GM19452 (cell line): ENCODE measurements around the gene TLCD3A.
"Not testable (repeated sequence)": the region's sequence is repeated elsewhere in the genome, so short reads cannot be mapped to it uniquely, and the experiment has no call there.

Source experiments
- ATAC-seq: cut with Tn5 transposase; IDR thresholded peaks from one replicate; pipeline ENCODE4 v1.9.1; 2021; ENCODE audit not compliant: unreplicated experiment

The TLCD3A gene

DNA sequence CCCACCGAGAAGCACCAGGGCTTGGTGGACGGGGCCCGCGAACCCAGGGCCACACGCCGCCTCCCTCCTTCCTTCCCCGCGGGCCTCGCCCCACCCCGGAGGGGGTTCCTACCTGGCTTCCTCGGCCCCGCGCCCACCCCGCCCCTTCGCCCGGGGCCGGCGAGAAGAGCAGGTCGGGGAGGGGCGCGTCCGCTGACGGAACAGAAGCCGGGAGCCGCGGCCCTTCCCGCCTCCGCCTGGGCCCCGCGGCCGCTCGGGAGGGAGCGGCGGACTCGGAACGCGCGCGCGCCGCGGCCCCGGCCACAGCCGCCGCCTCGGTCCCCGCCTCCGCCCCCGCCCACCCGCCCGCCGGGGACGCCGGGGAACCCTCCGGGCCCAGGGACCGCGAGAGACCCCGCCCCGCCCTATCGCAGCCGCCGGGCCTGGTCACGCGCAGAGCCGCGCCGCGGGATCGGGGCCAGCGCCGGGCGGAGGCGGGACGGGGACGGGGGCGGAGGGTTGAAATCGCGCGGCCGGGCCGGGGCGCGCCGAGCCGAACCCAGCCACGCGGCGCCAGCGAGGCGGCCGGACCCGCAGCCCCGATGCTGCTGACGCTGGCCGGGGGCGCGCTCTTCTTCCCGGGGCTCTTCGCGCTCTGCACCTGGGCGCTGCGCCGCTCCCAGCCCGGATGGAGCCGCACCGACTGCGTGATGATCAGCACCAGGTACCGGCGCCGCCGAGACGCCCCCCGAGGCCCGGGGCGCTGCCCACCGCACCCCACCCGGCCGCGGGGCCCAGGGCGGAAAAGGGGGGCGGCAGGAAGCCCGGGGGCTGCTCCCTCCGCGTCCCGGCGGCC is at the start of gene TLCD3A:
TSS of gene TLCD3A (plus strand) at position 530 of the 835 bp plus-strand sequence. CDS start at position 582, 52 bp downstream.
- no peak for ATAC-seq

DNA sequence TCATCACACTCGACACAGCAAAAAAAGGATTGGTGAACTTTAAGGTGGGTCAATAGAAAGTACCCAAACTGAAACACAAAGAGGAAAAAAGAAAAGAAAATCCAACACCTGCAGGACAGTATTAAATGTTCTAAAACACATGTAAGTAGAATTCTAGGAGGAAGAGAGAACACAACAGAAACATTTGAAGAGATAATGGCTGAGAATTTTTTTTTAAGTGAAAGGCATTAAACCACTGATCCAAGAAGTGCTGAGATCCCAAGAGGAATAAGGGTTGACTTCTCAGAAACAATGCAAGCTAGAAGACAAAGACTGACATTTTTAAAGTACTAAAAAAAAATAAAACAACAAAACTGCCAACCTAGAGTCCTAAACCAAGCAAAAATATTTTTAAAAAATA is 49.4 kb upstream of the TLCD3A start:
- ATAC-seq, result no peak

DNA sequence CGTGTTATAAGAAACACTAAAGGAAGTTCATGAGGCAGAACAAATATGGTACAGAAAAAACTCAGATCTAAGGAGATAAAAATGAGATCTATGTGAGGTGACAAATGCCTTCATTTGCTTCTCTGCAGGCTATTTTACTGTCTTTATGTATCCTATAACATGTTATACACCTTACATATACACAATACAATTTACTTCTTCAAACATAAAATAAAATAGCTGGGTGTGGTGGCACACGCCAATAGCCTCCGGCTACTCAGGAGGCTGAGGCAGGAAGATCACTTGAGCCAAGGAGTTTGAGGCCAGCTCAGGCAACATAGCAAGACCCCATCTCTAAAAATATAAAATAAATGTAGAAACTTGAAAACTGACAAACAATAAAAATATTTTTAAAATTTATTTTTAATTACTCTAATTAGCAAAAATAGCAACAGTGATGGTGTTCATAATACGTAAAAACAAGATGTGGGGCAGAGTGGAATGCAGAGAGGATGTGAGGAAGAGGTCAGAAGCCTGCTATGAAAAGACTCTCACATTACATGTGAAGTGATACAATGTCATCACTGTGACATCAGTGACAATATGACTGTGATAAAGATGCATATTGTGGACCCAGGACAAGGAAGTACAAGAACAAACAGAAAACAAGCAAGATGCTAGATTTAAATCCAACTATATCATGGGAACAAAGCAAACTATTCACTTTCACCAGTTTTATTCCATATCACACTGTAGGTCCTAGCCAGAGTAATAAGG is 48.7 kb upstream of the TLCD3A start:
- ATAC-seq, result no peak

DNA sequence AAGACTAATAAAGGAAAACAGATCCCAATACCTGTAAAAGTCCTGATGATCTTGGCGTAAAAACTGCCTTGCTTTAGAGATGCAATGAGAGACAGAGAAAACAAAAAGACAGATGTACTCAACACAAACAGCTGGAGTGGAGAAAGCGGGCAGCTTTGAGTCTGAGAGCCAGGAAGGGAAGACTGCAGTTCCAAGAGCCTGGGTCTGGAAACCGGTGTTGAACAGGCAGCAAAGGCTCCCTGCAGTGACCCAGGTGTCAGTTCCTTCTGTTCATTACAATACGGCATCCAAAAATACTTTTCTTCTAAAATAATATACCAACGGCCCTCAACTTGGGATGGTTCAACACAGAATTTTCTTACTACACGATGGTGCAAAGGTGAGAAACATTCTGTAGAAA is 47.4 kb upstream of the TLCD3A start:
- no peak for ATAC-seq

DNA sequence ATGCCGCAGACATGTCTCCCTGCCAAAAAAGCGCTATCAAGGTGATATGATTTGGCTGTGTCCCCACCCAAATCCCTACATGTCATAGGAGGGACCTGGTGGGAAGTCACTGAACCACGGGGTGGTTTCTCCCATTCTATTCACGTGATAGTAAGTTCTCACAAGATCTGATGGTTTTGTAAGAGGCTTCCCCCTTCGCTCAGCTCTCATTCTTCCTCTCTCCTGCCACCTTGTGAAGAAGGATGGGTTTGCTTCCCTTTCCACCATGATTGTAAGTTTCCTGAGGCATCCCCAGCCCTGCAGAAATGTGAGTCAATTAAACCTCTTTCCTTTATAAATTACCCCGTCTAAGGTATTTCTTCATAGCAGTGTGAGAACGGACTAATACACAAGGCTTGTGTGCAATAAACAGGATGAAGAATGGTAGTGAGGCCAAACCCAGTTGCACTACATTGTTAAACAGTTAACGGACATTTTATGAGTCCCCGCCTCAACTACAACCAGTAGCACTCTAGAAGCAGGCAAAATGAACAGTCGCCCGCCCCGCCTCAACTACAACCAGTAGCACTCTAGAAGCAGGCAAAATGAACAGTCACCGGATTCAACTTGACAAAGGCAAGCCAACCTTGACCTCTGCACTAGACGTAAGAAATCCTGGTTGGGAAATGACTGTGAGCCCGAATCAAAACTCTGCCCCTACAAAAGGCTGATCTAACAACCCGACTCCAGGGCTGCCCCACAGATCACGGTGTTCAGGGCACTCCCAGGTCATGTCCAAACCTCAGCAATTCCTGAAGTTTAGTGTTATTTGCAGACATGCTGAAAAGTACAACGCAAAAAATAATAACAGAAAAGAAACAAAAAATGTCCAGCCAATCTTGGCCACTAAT is 44.1 kb upstream of the TLCD3A start:
- ATAC-seq, result no peak

DNA sequence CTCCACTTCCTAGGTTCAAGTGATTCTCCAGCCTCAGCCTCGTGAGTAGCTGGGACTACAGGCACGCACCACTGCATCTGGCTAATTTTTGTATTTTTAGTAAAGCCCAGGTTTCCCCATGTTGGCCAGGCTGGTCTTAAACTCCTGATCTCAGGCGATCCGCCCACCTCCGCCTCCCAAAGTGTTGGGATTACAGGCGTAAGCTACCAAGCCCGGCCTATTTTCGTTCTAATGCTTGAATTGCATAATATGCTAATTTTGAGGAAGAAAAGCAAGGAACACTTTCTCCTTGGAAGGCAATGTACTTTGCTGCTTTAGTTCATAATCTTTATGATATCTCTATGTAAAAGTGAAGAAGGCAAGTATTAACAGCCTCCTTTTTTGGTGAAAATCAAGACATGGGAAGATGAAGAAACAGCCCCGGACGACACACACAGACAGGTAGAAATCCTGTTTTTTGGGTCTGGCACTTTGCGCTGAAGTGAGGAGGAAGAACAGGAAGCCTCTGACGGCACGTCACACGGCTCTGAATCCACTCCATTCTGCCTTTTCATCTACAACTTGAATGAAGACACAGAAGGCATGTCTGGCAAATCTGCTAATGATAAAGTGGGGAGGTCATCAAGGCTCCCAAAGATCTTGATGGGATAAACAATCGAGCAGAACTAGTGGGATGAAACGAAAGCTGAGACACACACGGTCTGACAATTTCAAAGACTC is 42.7 kb upstream of the TLCD3A start:
- no peak for ATAC-seq

DNA sequence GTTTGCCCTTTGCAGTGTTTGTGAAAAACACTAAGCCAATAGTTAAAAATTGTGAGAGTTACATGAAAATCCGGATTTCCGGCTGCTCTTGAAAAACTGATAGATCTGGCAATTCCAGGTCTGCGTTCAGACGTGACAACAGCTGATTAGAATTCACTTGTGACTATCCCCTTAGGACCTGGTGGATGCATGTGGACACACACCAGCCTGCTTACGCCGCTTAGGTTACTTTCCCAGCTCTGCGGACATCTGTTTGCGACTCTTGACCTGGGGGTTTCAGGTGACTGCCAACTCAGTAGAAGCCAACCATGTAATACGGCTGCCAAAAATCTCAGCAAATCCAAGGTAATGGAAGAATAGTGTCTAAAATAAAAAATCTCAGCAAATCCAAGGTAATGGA is 42.0 kb upstream of the TLCD3A start:
- no peak for ATAC-seq

DNA sequence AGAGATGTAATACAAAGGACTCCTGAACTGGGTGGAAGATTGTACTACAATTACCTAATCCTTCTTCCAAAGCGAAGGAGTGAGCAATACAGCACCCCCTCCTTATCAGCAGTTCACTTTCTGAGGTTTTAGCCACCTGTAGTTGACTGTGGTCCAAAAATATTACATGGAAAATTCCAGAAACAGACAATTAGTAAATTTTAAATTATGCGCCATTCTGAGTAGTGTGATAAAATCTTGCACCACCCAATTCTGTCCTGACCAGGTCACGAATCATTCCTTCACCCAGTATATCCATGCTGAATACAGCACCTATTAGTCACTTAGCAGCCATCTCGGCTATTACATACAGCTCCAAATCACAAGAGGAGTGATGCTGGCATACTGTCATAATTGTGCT is 41.0 kb upstream of the TLCD3A start:
- no peak for ATAC-seq

DNA sequence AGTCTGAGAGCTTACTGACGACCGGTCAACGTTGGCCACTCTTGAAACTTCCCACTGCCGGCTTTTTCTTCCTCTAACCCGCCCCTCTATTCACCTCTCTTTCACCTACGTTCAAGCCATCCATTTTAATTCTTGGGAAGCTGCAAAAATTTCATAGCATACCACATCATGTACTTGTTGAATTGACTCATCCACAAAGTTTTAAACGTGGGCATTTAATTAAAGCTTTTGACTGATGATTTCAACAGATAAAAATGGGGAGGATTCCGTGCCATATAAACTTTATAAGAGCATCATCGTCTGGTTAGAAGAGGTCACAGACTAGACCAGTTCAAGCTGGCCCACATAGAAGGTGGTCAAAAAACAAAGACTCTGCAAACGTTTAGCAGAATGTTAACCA is 40.3 kb upstream of the TLCD3A start:
- no peak for ATAC-seq

DNA sequence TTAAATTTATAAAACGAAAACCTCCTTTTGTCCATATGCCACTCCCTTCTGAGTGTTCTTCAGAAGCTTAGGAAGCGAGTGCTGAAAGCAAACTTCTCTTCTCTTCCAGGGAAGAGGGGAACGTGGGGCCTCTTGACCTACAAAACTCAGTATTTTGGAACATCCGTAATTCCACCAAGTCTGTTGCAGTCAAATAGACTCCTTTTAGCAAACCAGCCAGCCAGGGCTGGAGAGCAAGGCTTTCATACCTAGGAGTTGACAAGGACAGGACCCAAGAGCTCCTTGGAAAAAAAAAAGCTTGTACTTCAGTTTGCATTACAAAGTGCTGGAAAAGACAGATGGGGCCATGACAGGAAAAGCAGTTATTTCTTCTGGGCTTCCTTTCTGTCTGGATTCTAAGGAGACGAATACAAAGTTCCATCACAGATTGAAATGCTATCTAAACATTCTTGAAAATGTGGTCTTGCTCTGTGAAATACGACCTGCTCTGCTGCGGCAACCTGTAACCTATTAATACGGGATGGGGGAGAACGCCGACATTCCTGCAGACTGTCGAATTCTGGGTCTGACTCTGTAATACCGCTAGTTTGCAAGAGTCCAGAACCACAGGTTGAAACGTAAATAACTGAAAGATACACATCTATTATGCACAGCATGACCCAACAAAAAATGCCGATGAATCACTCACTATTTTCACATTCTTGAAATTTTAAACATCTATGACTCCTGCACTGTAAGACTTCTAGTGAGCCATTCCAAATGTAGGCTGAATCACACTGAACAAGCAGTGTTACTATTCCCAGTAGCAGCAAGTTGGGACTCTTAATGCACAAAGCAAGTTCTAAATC is 38.4 kb upstream of the TLCD3A start:
- ATAC-seq, result no peak

DNA sequence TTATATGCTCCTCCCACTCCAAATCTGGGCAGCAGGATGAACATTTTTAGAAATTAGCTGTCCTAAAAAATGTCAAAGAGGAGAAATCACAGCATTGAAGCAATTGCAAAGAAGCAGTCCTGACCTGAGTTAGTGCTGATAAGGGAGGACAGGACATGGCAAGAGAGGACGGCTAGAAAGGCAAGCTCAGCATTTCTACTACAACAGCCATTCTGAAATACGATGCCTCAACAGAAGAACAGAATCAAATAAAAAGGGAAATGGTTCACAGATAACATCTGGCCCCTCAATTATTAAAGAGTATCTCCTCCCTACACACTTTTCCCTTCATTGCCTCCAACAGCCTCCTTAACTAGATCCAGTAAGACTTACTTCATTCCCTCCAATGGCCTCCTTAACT is 36.0 kb upstream of the TLCD3A start:
- ATAC-seq, result no peak

DNA sequence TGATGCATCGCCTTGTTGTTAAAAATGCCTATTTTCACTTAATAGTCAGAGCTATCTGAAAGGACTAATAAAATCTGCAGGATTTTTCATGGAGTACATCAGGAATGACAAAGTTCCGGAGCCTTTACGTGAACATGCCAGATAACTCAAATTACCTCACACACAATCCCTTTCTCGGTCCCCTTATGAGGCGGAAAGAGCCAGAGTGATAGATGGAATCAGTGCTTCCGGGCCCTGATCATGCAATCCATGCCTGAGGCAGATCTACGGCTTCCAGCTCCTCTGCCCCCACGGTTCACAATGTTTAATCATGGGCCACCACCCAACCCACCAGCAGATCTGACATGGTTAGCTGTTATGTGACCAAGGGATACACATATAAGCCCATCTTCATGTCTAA is 34.7 kb upstream of the TLCD3A start:
- ATAC-seq, result no peak

DNA sequence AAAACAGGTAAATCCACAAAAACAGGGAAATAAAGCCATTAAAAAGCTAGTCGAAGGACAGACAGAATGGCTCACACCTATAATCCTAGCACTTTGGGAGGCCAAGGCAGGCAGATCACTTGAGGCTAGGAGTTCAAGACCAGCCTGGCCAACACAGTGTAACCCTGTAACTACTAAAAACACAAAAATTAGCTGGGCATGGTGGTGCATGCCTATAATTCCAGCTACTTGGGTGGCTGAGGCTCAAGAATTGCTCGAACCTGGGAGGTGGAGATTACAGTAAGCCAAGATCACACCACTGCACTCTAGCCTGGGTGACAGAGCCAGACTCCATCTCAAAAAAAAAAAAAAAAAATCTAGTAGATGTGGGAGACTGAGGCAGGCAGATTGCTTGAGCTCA is 34.3 kb upstream of the TLCD3A start:
- not testable (repeated sequence) for ATAC-seq

DNA sequence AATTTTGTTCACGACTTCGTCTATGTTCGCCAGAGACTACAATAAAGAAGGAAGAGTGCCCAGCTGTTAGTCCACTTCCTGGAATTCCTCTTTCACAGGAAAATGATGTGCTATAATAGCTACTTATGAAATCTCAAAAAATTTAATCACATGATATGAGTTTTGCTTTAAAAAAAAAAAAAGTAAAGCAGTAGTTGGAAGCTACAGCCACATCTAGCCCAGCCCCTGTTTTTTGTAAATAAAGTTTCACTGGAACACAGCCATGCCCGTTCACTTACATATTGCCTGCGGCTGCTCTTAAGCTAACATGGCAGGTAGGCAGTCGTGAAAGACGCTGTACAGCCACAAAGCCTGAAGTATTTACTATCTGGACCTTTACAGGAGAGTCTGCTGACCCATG is 33.1 kb upstream of the TLCD3A start:
- ATAC-seq, result no peak

DNA sequence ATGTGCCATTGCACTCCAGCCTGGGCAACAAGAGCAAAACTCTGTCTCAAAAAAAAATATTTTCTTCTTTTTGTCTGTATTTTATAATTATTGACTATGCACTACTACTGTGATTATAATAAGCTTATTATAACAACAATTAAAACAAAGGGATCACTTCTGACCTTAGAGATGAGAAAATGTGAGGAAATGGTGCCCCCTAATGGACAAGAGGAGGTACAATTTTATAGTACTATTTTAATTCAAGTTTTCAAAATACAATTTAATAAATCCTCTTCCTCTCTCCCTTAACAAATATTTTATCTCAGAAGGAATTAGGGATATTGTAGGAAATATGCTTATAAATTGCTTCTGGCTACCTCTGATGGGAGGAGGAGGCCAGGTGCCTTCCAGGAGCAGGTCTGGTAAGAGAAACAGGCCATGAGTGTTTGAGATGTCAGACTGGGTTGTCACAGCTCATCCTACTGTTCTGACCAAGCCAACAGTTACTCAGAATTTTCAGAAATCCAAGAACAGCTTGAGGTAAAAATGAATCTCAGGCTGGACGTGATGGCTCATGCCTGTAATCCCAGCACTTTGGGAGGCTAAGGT is 31.8 kb upstream of the TLCD3A start:
- no peak for ATAC-seq

DNA sequence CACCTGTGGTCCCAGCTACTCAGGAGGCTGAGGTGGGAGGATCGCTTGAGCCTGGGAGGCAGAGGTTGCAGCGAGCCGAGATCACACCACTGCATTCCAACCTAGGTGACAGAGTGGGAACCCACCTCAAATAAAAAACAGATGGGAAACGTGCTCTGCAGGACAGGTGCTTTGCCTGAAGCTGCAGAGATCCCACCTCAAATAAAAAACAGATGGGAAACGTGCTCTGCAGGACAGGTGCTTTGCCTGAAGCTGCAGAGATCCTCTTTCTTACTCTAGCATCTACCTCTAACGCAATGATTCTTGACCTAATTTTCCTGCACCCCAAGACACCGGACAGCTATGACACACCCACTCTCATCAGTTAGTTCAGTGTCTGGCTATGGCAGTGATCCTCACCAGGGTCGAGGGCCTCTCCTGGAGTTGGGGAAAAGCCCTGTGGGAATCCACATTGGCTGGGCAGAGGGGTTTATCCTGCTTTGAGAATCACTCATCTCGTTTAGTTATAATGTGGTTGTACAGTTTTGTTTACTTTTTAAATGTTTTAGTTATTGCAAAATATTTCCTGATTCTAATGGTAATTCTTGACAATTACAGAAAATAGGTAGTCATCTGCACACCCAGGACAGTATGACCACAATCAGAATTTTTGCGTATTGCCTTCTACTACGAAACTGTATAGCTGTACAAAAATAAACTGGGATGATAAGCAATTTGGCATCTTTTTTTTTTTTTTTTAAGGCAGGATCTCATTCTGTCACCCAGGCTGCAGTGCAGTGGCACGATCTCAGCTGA is 29.1 kb upstream of the TLCD3A start:
- ATAC-seq, result no peak

DNA sequence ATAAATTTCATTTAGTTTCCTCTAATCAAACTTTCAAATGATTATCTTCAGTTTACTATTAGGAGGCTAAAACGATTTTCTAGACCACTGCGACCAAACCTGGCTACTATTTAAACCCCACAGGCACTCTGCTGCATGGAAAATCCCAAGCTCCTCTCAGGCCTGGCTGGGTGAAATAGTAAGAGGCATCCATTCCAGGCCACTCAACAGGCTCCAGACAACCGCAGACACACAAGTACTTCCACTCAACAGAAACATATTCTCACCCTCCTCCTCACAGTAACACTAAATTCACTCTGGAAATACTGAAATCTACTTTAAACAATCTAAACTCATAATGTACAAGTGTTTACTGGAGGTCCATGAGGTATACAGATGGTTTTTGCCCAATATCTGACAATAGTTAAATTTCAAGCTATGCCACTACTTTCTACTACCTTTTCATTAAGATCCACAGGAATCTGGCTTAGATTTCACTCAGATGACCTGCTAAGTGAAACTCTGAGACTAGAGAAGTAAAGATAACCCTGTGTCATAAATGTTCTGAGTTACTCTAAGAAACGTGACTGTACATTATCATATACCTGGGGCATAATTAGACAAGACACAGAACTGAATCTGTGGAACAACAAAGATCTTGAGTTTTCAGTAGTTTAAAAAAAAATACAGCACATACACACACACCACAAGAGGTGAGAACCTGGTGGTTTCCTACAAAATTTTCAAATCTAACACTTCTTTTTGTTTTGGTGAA is 28.1 kb upstream of the TLCD3A start:
- ATAC-seq, result no peak

DNA sequence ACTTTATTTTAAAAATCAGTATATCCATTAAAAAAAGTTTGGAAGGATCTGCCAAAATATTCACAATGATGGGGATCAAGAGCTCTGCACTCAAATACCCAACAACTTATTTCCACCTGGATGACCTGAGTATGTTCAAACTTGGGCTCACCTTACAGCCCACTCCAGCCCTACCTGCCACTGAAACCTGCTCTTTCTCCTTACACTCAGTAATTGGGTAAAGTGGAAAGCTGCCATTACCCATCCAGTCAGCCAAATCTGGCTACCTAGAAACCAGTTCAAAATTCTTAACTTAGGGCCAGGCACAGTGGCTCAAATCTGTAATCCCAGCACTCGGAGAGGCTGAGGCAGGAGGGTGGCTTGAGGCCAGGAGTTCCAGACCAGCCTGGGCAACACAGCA is 27.4 kb upstream of the TLCD3A start:
- no peak for ATAC-seq
